Fibroblast of lung (primary cell): Measurements from ENCODE around the gene IFI16.

Experiments
- CTCF ChIP-seq, 2 donors: IDR thresholded peaks in 1 of 2; conservative IDR thresholded peaks in 1 of 2; 1 replicate in 1 of 2; 2 replicates in 1 of 2; pipeline ENCODE4 v1.5.1; 2011 to 2012; ENCODE audit warnings: low read length in 2 of 2, control low read depth in 1 of 2, inconsistent platforms in 1 of 2, low read depth in 1 of 2, mild to moderate bottlenecking in 1 of 2
- EZH2 ChIP-seq: IDR thresholded peaks from 2 replicates; pipeline ENCODE4 v1.5.1; 2012; ENCODE audit warnings: low read length, control low read depth, mild to moderate bottlenecking; ENCODE audit errors: missing control alignments

GRCh38 chr1:159066108-159066507 is 56.4 kb downstream of the IFI16 start:
- TF ChIP-seq EZH2 (no peak), CTCF (conservative IDR thresholded peaks at IDR 0.05 in 1 of 2, IDR thresholded peaks at IDR 0.05 in 1 of 2; ENCODE audit: low read depth in 1 of 2, low read length in 2 of 2) (no peak)
